Neural progenitor cell (in vitro differentiated cells): ENCODE data around the gene CDX2. TPM values are rescaled to one million over a fixed set of nuclear protein-coding genes. Genes with fewer than 3 reads are reported as not detected.
"Not testable (repeated sequence)": the region's sequence is repeated elsewhere in the genome, so short reads cannot be mapped to it uniquely, and the experiment has no call there.

Experiments
- DNase-seq: peaks from one replicate; pipeline ENCODE4 v3.0.0-alpha.2; 2016; ENCODE audit warnings: low spot score
- H2AFZ ChIP-seq: fragments of 200-600 bp; sonication (generic); replicated peaks from 2 replicates; pipeline ENCODE4 v1.6.1; 2016; ENCODE audit warnings: antibody characterized with exemption
- H3F3A ChIP-seq: fragments of 200-600 bp; sonication (generic); 2 replicates; pipeline ENCODE4 v1.6.1; 2016; ENCODE audit warnings: antibody characterized with exemption, low read depth
- H3K27ac ChIP-seq: fragments of 200-600 bp; sonication (generic); 2 replicates; pipeline ENCODE4 v1.5.1; 2016; ENCODE audit warnings: mild to moderate bottlenecking
- H3K27me3 ChIP-seq: fragments of 200-600 bp; sonication (generic); 2 replicates; pipeline ENCODE4 v1.6.1; 2016; ENCODE audit warnings: mild to moderate bottlenecking, moderate library complexity
- H3K36me3 ChIP-seq: fragments of 200-600 bp; sonication (generic); 2 replicates; pipeline ENCODE4 v1.5.1; 2016
- H3K4me1 ChIP-seq: fragments of 200-600 bp; sonication (generic); 2 replicates; pipeline ENCODE4 v1.6.1; 2016; ENCODE audit warnings: mixed run types
- H3K4me2 ChIP-seq: fragments of 200-600 bp; sonication (generic); 2 replicates; pipeline ENCODE4 v1.6.1; 2016
- H3K4me3 ChIP-seq: fragments of 200-600 bp; sonication (generic); 2 replicates; pipeline ENCODE4 v1.5.1; 2016
- H3K79me2 ChIP-seq: fragments of 200-600 bp; sonication (generic); 2 replicates; pipeline ENCODE4 v1.6.1; 2016; ENCODE audit warnings: low read depth
- H3K9ac ChIP-seq: fragments of 200-600 bp; sonication (generic); 2 replicates; pipeline ENCODE4 v1.6.1; 2016
- H3K9me3 ChIP-seq: fragments of 200-600 bp; sonication (generic); 2 replicates; pipeline ENCODE4 v1.5.1; 2016; ENCODE audit warnings: low read depth
- H4K20me1 ChIP-seq: fragments of 200-600 bp; sonication (generic); 2 replicates; pipeline ENCODE4 v1.6.1; 2016; ENCODE audit warnings: low read depth
- H3K27ac Mint-ChIP-seq: 3 replicates; pipeline ENCODE4 v1.8.0; 2021; ENCODE audit warnings: mixed read lengths
- H3K27me3 Mint-ChIP-seq: 2 replicates; pipeline ENCODE4 v1.8.0; 2022; ENCODE audit warnings: low read depth, mild to moderate bottlenecking, inconsistent platforms, moderate library complexity, mixed read lengths; ENCODE audit not compliant: insufficient read depth
- H3K36me3 Mint-ChIP-seq: 3 replicates; pipeline ENCODE4 v1.8.0; 2021; ENCODE audit warnings: mixed read lengths
- H3K4me1 Mint-ChIP-seq: 3 replicates; pipeline ENCODE4 v1.8.0; 2021; ENCODE audit warnings: mixed read lengths
- H3K4me3 Mint-ChIP-seq: 3 replicates; pipeline ENCODE4 v1.8.0; 2021; ENCODE audit warnings: mild to moderate bottlenecking, moderate library complexity, mixed read lengths
- H3K9me3 Mint-ChIP-seq: 3 replicates; pipeline ENCODE4 v1.8.0; 2020; ENCODE audit warnings: mixed read lengths
- CTCF ChIP-seq: fragments of 200-600 bp; sonication (generic); IDR thresholded peaks from 2 replicates; pipeline ENCODE4 v1.5.1; 2017; ENCODE audit warnings: antibody characterized with exemption, mild to moderate bottlenecking
- EZH2 ChIP-seq: fragments of 200-600 bp; sonication (generic); IDR thresholded peaks from 2 replicates; pipeline ENCODE4 v1.6.1; 2017; ENCODE audit warnings: antibody characterized with exemption, mild to moderate bottlenecking, moderate library complexity
- EZH2phosphoT487 ChIP-seq: fragments of 200-600 bp; sonication (generic); IDR thresholded peaks from 2 replicates; pipeline ENCODE4 v1.6.1; 2017; ENCODE audit warnings: antibody characterized with exemption
- total RNA-seq: library from RNA; depleted of rRNA; stranded (reverse); fragments of >200 nt; gene quantifications from 2 replicates; pipeline ENCODE4 v1.2.3, GENCODE V29; 2015; ENCODE audit warnings: low replicate concordance

The CDX2 gene
- total RNA-seq, 1 donor from 2014 or later = not detected

- peaks cover 2% of the 10 kb centered on the region for H3K27me3 Mint-ChIP-seq
- Histone ChIP-seq H3K9me3 (no peaks in the 10 kb centered on the region), H3K36me3 (no peaks in the 10 kb centered on the region), H3K4me2 (no peak overlapping the region), H2AFZ (no peak overlapping the region), H3K27ac (no peak overlapping the region), H3F3A (no peaks in the 10 kb centered on the region), H3K9ac (no peak overlapping the region), H3K27me3 (no peaks in the 10 kb centered on the region), H4K20me1 (no peaks in the 10 kb centered on the region), H3K4me1 (no peaks in the 10 kb centered on the region), H3K79me2 (no peaks in the 10 kb centered on the region), H3K4me3 (no peak overlapping the region)
- DNase-seq = no peak
- H3K9me3 Mint-ChIP-seq = no peaks in the 10 kb centered on the region
- no peak overlapping the region for H3K4me3 Mint-ChIP-seq
- no peak for TF ChIP-seq EZH2phosphoT487
- no peak for TF ChIP-seq CTCF
- TF ChIP-seq EZH2 = no peak
- peaks cover 2% of the 10 kb centered on the region for H3K4me1 Mint-ChIP-seq
- no peak overlapping the region for H3K27ac Mint-ChIP-seq
- H3K36me3 Mint-ChIP-seq = no peaks in the 10 kb centered on the region
Measured at GRCh38 chr13:28012896-28013295, 43.8 kb upstream of the CDX2 start.

DNA sequence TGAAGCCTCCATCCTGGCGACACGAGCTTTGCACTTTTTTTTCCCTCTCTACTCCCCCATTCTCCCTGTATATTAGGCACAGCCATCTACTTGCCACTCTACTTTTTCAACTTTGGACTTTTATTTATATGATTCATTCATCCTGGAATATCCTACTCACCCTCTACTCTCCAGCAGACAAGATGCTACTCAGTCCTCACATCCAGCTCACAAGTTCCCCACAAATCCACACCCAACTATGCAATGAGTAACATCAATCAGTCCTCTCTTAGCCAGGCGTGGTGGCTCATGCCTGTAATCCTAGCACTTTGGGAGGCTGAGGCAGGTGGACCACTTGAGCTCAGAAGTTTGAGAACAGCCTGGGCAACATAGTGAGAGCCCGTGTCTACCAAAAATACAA, 43.3 kb upstream of the CDX2 start:
- Histone ChIP-seq H3K27me3 (no peaks in the 10 kb centered on the region), H3K36me3 (no peaks in the 10 kb centered on the region), H3K9me3 (no peaks in the 10 kb centered on the region), H3K4me3 (no peak overlapping the region), H3K4me2 (no peak overlapping the region), H3K9ac (no peak overlapping the region), H2AFZ (no peak overlapping the region), H3K4me1 (no peaks in the 10 kb centered on the region), H3F3A (no peaks in the 10 kb centered on the region), H4K20me1 (no peaks in the 10 kb centered on the region), H3K27ac (no peak overlapping the region), H3K79me2 (no peaks in the 10 kb centered on the region)
- no peak overlapping the region for H3K27ac Mint-ChIP-seq
- no peak for DNase-seq
- no peak overlapping the region for H3K4me3 Mint-ChIP-seq
- no peaks in the 10 kb centered on the region for H3K9me3 Mint-ChIP-seq
- no peak for TF ChIP-seq CTCF
- no peak for TF ChIP-seq EZH2phosphoT487
- TF ChIP-seq EZH2 = no peak
- peaks cover 2% of the 10 kb centered on the region for H3K4me1 Mint-ChIP-seq
- no peaks in the 10 kb centered on the region for H3K36me3 Mint-ChIP-seq
- peaks cover 2% of the 10 kb centered on the region for H3K27me3 Mint-ChIP-seq

DNA sequence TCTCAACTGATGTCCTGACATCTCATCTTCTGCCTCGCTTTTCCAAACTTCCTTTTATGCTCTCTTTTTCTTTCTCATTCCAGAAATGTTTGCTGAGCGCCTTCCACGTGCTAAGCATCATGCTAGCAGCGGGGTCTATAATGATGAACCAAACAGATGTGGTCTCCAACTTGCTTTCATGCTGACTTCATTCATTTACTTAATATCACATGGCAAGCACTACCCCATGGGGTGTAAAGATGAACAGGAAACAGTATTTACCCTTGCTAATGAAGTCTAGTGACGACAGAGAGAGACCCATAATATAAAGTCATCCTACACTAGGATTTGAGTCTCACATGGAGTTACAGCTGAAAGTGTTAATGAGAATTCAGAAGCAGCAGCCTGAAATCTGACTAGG, 40.9 kb upstream of the CDX2 start:
- no peaks in the 10 kb centered on the region for H3K4me1 ChIP-seq
- H3K27me3 Mint-ChIP-seq = peaks cover 2% of the 10 kb centered on the region
- no peaks in the 10 kb centered on the region for H3K79me2 ChIP-seq
- no peak for DNase-seq
- no peaks in the 10 kb centered on the region for H3K27me3 ChIP-seq
- no peak overlapping the region for H3K27ac ChIP-seq
- no peaks in the 10 kb centered on the region for H3K9me3 Mint-ChIP-seq
- H3K4me1 Mint-ChIP-seq = peaks cover 2% of the 10 kb centered on the region
- H3K4me3 ChIP-seq = no peak overlapping the region
- no peak overlapping the region for H2AFZ ChIP-seq
- no peaks in the 10 kb centered on the region for H3F3A ChIP-seq
- TF ChIP-seq EZH2 (no peak), EZH2phosphoT487 (no peak), CTCF (no peak)
- H4K20me1 ChIP-seq = no peaks in the 10 kb centered on the region
- no peaks in the 10 kb centered on the region for H3K9me3 ChIP-seq
- H3K4me3 Mint-ChIP-seq = no peak overlapping the region
- H3K9ac ChIP-seq = no peak overlapping the region
- H3K27ac Mint-ChIP-seq = no peak overlapping the region
- H3K36me3 ChIP-seq = no peaks in the 10 kb centered on the region
- no peak overlapping the region for H3K4me2 ChIP-seq
- H3K36me3 Mint-ChIP-seq = no peaks in the 10 kb centered on the region

- H3K9me3 ChIP-seq, H3K27me3 ChIP-seq, H3K36me3 ChIP-seq, H3F3A ChIP-seq, H3K79me2 ChIP-seq, H3K9me3 Mint-ChIP-seq, H3K27ac ChIP-seq, H3K4me1 ChIP-seq, H3K4me3 Mint-ChIP-seq, H4K20me1 ChIP-seq, H2AFZ ChIP-seq, DNase-seq, H3K27ac Mint-ChIP-seq, H3K9ac ChIP-seq, H3K4me1 Mint-ChIP-seq, H3K36me3 Mint-ChIP-seq, H3K4me2 ChIP-seq, H3K27me3 Mint-ChIP-seq, H3K4me3 ChIP-seq: not testable (repeated sequence)
Measured at GRCh38 chr13:28005016-28005415, 35.9 kb upstream of the CDX2 start.
